ENCODE data around the gene FGD1.

DNA sequence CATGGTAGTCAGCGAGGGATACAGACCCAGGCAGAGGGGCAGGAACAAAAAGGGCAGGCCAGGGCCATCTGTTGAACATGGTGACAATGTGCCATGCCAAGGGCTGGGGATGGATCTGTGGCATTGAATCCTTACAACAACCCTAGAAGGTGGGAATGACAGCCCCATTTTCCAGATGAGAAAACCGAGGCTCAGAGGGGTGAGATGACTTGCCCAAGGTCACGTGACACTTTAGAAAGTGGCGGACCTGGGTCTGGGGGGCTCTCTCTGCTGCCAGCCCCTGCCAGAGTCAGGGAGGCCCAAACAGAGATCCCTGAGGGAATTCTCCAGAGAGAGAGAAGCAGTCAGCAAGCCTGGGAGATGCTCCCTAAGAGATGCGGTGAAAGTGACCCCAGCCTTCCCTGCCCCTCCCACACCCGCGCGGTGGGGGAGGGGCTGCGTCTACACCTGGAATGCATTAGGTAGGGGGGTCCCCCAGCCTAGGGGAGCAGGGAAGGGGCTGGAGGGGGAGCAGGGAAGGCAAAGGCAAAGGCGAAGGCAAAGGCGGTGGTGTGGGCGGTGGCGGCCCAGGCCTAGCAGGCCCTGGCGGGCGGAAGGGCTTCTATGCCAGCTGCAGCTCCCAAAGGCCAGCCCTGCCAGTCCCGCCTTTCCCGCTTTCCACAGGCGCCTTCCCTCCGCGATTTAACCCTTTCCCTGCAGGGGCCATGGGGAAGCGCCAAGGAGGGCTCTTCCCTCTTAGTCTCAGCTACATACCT lies 13.0 kb downstream of the FGD1 start:
- TF ChIP-seq, protein P1, sequence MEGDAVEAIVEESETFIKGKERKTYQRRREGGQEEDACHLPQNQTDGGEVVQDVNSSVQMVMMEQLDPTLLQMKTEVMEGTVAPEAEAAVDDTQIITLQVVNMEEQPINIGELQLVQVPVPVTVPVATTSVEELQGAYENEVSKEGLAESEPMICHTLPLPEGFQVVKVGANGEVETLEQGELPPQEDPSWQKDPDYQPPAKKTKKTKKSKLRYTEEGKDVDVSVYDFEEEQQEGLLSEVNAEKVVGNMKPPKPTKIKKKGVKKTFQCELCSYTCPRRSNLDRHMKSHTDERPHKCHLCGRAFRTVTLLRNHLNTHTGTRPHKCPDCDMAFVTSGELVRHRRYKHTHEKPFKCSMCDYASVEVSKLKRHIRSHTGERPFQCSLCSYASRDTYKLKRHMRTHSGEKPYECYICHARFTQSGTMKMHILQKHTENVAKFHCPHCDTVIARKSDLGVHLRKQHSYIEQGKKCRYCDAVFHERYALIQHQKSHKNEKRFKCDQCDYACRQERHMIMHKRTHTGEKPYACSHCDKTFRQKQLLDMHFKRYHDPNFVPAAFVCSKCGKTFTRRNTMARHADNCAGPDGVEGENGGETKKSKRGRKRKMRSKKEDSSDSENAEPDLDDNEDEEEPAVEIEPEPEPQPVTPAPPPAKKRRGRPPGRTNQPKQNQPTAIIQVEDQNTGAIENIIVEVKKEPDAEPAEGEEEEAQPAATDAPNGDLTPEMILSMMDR (IDR thresholded peaks at IDR 0.05 in 4 of 5, conservative IDR thresholded peaks at IDR 0.05 in 1 of 5) = no peak
- TF ChIP-seq POLR2A (IDR thresholded peaks at IDR 0.05) = no peak

Data from gastrocnemius medialis (tissue), 4 donors.